NK-92 treated with Interleukin-12 subunit alpha and Interleukin-12 subunit beta, amount 100 ng/mL, for 24 hours (cell line): ENCODE measurements around the gene TTLL9.

Experiments
- DNase-seq: peaks from one replicate; lab custom pipeline; 2025; lab: John Stamatoyannopoulos, UW

Gene TTLL9

DNA sequence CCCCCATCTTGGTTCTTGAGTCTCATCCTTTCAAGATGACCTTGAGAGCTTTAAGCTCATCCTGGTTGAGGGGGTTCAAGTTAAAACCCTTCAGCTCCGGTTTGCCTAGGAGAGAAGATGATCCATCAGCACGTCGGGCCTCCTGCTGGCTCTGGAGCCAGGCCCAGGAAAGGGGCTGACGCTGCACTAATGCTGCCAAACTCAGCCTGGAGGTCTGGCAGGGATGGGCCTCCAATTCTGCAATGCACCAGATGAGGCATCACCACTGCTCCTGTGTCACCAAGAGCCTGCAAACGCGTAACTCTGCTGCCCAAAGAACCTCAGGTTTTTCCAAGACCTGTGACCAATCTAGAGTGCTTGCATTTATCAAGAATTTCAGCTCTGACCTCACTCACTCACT is 75.4 kb downstream of the TTLL9 start:
- DNase-seq = no peak

GRCh38 chr20:31948008-31948407 is 77.6 kb downstream of the TTLL9 start:
- no peak for DNase-seq

- no peak for DNase-seq
Observed at GRCh38 chr20:31949877-31950646, 79.6 kb downstream of the TTLL9 start.

DNA sequence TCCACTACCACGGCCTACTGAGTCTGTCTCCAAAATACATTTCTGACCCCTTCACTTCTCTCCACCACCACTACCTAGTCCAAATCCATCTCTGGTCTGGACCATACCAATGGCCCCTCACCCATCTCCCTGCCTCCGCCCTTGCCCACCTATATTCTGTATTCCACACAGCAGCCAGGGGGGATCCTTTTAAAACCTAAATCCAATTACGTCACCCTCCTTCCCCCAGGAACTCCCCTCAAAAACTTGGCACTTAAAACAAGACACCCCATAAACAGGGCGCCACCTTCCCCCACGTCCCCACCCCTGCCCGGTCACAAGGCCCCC is 80.7 kb downstream of the TTLL9 start:
- DNase-seq = no peak

DNA sequence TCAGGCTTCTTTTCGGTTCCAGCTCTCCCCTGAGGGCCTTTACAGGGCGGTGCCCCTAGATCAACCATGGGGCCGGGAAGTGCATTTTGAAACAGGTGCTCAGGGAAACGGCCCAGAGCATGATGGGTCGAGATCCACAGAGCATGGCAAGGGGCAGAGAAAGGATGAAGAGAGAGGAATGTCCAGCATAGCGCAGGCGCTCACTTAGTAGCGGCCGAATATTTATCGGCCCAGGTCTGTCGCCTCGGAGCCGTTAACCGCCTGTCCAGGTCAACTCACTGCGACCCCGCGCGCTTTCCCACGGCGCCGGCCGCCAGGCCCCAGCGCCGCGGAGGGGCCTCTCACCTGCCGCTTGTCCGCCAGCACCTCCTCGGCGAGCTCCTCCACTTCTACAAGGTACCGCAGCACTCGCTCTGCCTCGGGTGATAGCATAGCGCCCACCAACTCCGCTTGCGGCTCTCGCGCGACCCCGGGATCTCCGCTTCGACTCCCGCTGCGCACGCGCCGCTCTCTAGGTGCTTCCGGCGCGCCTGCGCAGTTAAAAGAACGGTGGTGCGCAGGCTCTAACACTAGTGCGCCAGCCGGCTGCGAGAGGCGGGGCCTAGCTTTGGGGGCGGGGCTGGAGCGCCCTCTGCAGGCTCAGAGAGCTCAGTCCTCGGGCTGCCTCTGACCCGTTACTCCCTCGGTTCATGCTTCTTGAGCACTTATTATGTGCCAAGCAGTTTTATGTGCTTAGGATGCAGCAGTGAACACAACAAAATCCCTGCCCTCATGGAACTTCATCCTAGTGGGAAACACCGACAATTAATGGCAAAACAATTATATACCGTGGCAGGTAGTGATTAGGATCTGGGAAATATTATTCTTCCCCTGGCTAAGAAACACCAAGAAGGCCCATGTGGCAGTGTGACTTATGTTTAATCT is 81.4 kb downstream of the TTLL9 start, which contains the start of gene PDRG1:
TSS of gene PDRG1 (minus strand) at position 517 of the 924 bp plus-strand sequence. CDS start at position 432, 85 bp downstream.
- peak; percentile 91 for DNase-seq

DNA sequence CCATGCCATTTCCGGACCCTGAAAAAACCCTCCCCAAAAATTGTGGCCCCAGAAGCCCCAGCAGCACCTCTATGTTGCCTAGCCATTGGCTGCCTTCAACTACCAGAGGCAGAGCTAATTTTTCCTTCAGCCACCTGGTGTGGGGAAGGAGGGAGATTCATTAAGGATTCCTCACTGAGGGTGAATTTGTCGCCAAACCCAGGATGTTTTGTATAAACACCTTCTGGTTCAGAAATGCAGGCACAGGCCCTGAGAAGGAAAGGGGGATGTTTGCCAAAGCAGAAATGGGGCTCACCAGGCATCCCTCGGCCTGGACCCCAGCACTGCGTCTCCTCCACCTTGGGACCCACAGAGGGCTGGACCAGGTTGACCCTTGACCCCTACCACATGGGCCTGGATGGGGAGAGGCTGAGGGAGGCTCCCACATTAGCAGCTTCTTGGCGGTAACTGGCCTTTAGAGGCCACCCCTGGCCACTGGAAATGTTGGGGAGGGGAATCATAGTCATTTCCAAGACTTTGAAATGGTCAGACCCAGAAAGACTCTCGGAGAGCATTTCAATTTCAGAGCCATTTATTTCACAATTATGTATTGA is 83.2 kb downstream of the TTLL9 start:
- no peak for DNase-seq

DNA sequence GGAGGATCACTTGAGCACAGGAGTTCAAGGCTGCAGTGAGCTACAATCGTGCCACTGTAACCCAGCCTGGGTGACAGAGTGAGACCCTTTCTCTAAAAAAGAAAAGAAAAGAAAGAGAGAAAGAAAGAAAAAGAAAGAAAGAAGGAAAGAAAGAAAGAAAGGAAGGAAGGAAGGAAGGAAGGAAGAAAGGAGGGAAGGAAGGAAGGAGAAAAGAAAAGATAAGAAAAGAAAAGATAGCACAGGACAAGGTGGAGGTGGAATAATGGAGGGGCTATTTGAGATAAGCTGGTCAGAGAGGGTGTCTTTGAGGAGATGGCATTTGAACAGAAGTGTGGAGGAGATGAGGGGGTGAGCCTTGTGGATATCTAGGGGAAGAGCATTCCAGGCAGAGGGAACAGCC is 84.1 kb downstream of the TTLL9 start:
- no peak for DNase-seq

GRCh38 chr20:31956556-31957526 is 86.4 kb downstream of the TTLL9 start:
- DNase-seq = no peak

- DNase-seq = no peak
Observed at GRCh38 chr20:31962761-31963160, 92.3 kb downstream of the TTLL9 start.

GRCh38 chr20:31963889-31964288 is 93.5 kb downstream of the TTLL9 start:
- DNase-seq = no peak

- DNase-seq = no peak
Observed at GRCh38 chr20:31966991-31967655, 96.7 kb downstream of the TTLL9 start.

- no peak for DNase-seq
Observed at GRCh38 chr20:31967830-31968249, 97.4 kb downstream of the TTLL9 start, which contains the start of gene XKR7. XKR7 (plus strand) TSS chr20:31968151; CDS start chr20:31968176, 25 bp downstream.

DNA sequence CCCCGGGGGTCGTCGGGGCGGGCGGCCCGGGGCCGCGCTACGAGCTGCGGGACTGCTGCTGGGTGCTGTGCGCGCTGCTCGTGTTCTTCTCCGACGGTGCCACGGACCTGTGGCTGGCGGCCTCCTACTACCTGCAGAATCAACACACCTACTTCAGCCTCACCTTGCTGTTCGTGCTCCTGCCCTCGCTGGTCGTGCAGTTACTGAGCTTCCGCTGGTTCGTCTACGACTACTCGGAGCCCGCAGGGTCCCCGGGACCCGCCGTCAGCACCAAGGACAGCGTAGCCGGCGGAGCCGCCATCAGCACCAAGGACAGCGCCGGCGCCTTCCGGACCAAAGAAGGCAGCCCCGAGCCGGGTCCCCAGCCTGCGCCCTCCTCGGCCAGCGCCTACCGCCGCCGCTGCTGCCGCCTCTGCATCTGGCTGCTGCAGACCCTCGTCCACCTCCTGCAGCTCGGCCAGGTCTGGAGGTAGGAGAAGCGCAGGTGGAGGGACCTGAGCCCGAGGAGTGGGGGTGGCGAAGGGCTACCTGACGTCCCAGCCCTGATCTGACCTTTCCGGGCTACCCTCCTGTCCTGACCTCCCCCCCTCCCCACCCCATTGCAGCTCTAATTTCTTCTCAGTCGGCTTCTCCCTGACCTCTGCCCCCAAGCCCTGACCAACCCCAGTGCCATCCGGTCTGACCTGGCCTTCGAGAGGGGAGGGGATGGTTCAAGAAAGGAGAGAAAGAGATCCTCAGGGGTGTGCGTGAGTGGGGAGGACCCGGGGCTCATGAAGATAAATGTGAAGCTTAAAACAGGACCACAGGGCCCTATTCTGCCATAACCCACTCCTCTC is 98.1 kb downstream of the TTLL9 start:
- DNase-seq = no peak

DNA sequence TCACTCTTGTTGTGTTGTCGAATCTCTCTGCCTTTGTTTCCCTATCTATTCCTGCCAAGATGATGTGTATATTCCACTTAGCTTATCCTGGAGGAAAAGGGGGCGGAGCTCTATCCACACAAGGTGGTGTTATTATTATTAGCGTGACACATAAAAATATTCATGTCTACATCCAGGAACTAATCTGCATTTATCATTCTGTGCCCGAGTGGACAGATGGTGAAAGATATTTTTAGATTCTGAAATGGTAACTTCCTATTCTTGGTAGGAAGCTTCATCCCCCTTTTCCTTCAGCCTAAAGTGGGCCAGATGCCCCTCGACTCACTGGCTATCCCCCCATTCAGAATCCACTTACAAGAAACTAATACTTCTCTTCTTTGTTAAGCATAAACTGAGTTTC is 99.6 kb downstream of the TTLL9 start:
- no peak for DNase-seq

- DNase-seq = no peak
Observed at GRCh38 chr20:31972471-31973021, 102.1 kb downstream of the TTLL9 start.

DNA sequence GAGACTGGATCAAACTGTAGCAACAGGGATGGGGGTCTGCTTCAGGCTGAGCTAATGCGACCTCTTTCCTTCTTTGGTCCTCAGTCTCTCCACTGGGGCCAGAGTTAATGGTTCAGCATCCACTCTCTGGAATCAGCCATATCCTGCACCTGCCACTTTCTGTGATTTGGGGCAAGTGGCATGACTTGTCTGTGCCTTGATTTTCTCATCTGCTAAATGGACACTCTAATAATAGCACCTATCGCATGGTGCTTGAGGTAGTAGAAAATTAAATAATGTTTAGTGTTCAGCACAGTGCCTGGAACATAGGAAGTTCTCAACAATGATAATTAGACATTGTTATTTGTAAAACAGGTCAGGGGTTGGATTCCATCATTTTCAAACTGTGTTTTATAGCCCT is 103.9 kb downstream of the TTLL9 start:
- no peak for DNase-seq

- DNase-seq = no peak
Observed at GRCh38 chr20:31974951-31975487, 104.6 kb downstream of the TTLL9 start.

GRCh38 chr20:31975874-31976273 is 105.4 kb downstream of the TTLL9 start:
- no peak for DNase-seq

DNA sequence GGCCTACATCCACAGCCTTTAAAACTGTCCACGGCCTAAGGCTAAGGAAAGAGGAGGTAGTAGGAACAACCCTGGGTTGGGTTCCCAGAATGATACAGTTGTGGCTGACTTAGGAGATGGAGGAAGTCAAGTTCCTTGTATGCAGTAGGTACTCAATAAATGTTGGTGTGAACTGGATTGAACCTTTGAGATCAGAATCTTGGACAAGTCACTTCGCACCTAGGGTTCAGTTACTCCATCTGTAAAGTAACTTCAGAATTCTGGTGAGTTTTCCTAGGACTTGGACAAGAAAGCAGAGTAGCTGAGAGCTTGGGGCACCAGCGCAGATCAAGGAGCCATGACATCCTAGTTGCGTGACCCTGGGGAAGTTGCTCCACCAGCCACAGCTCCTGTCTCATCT is 106.6 kb downstream of the TTLL9 start:
- no peak for DNase-seq
